Anterior cingulate cortex (tissue), 58 donors: ENCODE results near the gene SMG6.

ENCODE experiments used
- DNase-seq, 58 donors: peaks; one replicate each; lab custom pipeline; 2025; lab: John Stamatoyannopoulos, UW

Gene SMG6

GRCh38 chr17:2067048-2067561 lies 236.5 kb downstream of the SMG6 start:
- DNase-seq: no peak

- no peak for DNase-seq
Measured at GRCh38 chr17:2065949-2066400, 237.6 kb downstream of the SMG6 start.

GRCh38 chr17:2064980-2065785 lies 238.4 kb downstream of the SMG6 start:
- DNase-seq: no peak

GRCh38 chr17:2064520-2064971 lies 239.0 kb downstream of the SMG6 start:
- no peak for DNase-seq

- no peak for DNase-seq
Measured at GRCh38 chr17:2064147-2064489, 239.5 kb downstream of the SMG6 start.

- DNase-seq: no peak
Measured at GRCh38 chr17:2063261-2064146, 240.1 kb downstream of the SMG6 start.

- no peak for DNase-seq
Measured at GRCh38 chr17:2062571-2063183, 240.9 kb downstream of the SMG6 start.

- no peak for DNase-seq
Measured at GRCh38 chr17:2061441-2061958, 242.1 kb downstream of the SMG6 start.

GRCh38 chr17:2060681-2061440 lies 242.7 kb downstream of the SMG6 start:
- DNase-seq: no peak

- DNase-seq: no peak
Measured at GRCh38 chr17:2060385-2060658, 243.3 kb downstream of the SMG6 start.

- no peak for DNase-seq
Measured at GRCh38 chr17:2059547-2060384, 243.8 kb downstream of the SMG6 start.

- peak in 14 of 58 donors; percentile 5 to 46 (median 19) for DNase-seq
Measured at GRCh38 chr17:2058586-2059546, 244.7 kb downstream of the SMG6 start.

- DNase-seq: no peak
Measured at GRCh38 chr17:2057760-2058585, 245.6 kb downstream of the SMG6 start.

GRCh38 chr17:2057175-2057759 lies 246.3 kb downstream of the SMG6 start:
- no peak for DNase-seq

GRCh38 chr17:2056206-2057174 lies 247.1 kb downstream of the SMG6 start:
- no peak for DNase-seq
